D721Med (cell line): ENCODE results near the gene CEMIP2.

Experiments used
- DNase-seq: peaks from one replicate; pipeline ENCODE4 v3.0.0; 2011; ENCODE audit warnings: low spot score; ENCODE audit not compliant: insufficient read length
- FAIRE-seq: peaks from 2 replicates; lab custom pipeline; 2011; peaks lifted over from hg19 to GRCh38; lab: Jason Lieb, UNC
- CTCF ChIP-seq: IDR thresholded peaks from 2 replicates; pipeline ENCODE4 v1.5.1; 2012; ENCODE audit warnings: mild to moderate bottlenecking, control low read depth; ENCODE audit not compliant: insufficient read depth; ENCODE audit errors: missing control alignments

Gene CEMIP2

GRCh38 chr9:71801826-71802225 lies 33.5 kb upstream of the CEMIP2 start:
- no peak for FAIRE-seq
- DNase-seq, result no peak
- TF ChIP-seq CTCF, result no peak

- FAIRE-seq, result no peak
- DNase-seq, result no peak
- TF ChIP-seq CTCF, result no peak
Measured at GRCh38 chr9:71797266-71797665, 29.0 kb upstream of the CEMIP2 start.

GRCh38 chr9:71796100-71796767 lies 27.9 kb upstream of the CEMIP2 start:
- FAIRE-seq (no peak), DNase-seq (no peak)
- TF ChIP-seq CTCF, result no peak

GRCh38 chr9:71795097-71795813 lies 26.9 kb upstream of the CEMIP2 start:
- no peak for TF ChIP-seq CTCF
- FAIRE-seq, result no peak
- DNase-seq, result no peak

- DNase-seq (no peak), FAIRE-seq (no peak)
- TF ChIP-seq CTCF, result no peak
Measured at GRCh38 chr9:71793386-71794105, 25.2 kb upstream of the CEMIP2 start.

GRCh38 chr9:71791875-71792274 lies 23.6 kb upstream of the CEMIP2 start:
- no peak for TF ChIP-seq CTCF
- DNase-seq (no peak), FAIRE-seq (no peak)
